HG02623 (cell line): ENCODE results near the gene PAK2.
"Not testable (repeated sequence)": the region's sequence is repeated elsewhere in the genome, so short reads cannot be mapped to it uniquely, and the experiment has no call there.

Source experiments
- ATAC-seq: cut with Tn5 transposase; IDR thresholded peaks from one replicate; pipeline ENCODE4 v1.9.1; 2021; ENCODE audit warnings: moderate library complexity; ENCODE audit not compliant: unreplicated experiment

Gene PAK2

GRCh38 chr3:196739671-196740480 is at the start of gene PAK2:
Gene PAK2, plus strand, starts transcription at chr3:196739857. Its CDS starts 42,790 bp downstream, at chr3:196782647.
- peak; percentile 82 for ATAC-seq

- ATAC-seq: no peak
Measured at GRCh38 chr3:196689941-196690660, 49.6 kb upstream of the PAK2 start.

- ATAC-seq: no peak
Measured at GRCh38 chr3:196691386-196691785, 48.3 kb upstream of the PAK2 start.

- no peak for ATAC-seq
Measured at GRCh38 chr3:196694202-196694638, 45.4 kb upstream of the PAK2 start.

GRCh38 chr3:196694941-196695848 is 44.5 kb upstream of the PAK2 start:
- ATAC-seq: no peak

GRCh38 chr3:196695849-196696226 is 43.8 kb upstream of the PAK2 start:
- ATAC-seq: no peak

- ATAC-seq: no peak
Measured at GRCh38 chr3:196697270-196697669, 42.4 kb upstream of the PAK2 start.

GRCh38 chr3:196699749-196700148 is 39.9 kb upstream of the PAK2 start:
- ATAC-seq: no peak

- ATAC-seq: no peak
Measured at GRCh38 chr3:196700801-196701200, 38.9 kb upstream of the PAK2 start.

GRCh38 chr3:196706327-196706726 is 33.3 kb upstream of the PAK2 start:
- ATAC-seq: no peak

- no peak for ATAC-seq
Measured at GRCh38 chr3:196706731-196707130, 32.9 kb upstream of the PAK2 start.

- no peak for ATAC-seq
Measured at GRCh38 chr3:196707566-196707965, 32.1 kb upstream of the PAK2 start.

GRCh38 chr3:196708467-196708866 is 31.2 kb upstream of the PAK2 start:
- ATAC-seq: no peak

- ATAC-seq: peak; percentile 76
Measured at GRCh38 chr3:196711838-196712513, 27.7 kb upstream of the PAK2 start, which contains the start of the genes CEP19 and PIGX. Gene CEP19, minus strand, starts transcription at chr3:196712250. Its CDS starts 3,593 bp downstream, at chr3:196708657. Gene PIGX, plus strand, starts transcription at chr3:196712377.

GRCh38 chr3:196712514-196713413 is 26.9 kb upstream of the PAK2 start:
- ATAC-seq: peak; percentile 44

GRCh38 chr3:196717162-196717561 is 22.5 kb upstream of the PAK2 start:
- not testable (repeated sequence) for ATAC-seq

- no peak for ATAC-seq
Measured at GRCh38 chr3:196721097-196721496, 18.6 kb upstream of the PAK2 start.

- no peak for ATAC-seq
Measured at GRCh38 chr3:196726788-196727675, 12.6 kb upstream of the PAK2 start.
